HG02571 (cell line): ENCODE results near the gene CPS1.

Experiments used
- ATAC-seq: cut with Tn5 transposase; IDR thresholded peaks from one replicate; pipeline ENCODE4 v1.9.1; 2021; ENCODE audit warnings: mild to moderate bottlenecking, moderate library complexity; ENCODE audit not compliant: unreplicated experiment

Gene CPS1

GRCh38 chr2:210604666-210605065 lies 48.3 kb downstream of the CPS1 start:
- ATAC-seq, result no peak

- ATAC-seq, result no peak
These were observed 49.6 kb downstream of the CPS1 start for GRCh38 chr2:210606001-210606400.

- no peak for ATAC-seq
These were observed 55.1 kb downstream of the CPS1 start for GRCh38 chr2:210611466-210611865.

- no peak for ATAC-seq
These were observed 59.7 kb downstream of the CPS1 start for GRCh38 chr2:210616074-210616473.

GRCh38 chr2:210617318-210617717 lies 60.9 kb downstream of the CPS1 start:
- ATAC-seq, result no peak

- no peak for ATAC-seq
These were observed 61.4 kb downstream of the CPS1 start for GRCh38 chr2:210617732-210618330.

GRCh38 chr2:210620456-210620855 lies 64.1 kb downstream of the CPS1 start:
- ATAC-seq, result no peak

GRCh38 chr2:210623506-210623905 lies 67.1 kb downstream of the CPS1 start:
- ATAC-seq, result no peak

GRCh38 chr2:210626849-210627248 lies 70.5 kb downstream of the CPS1 start:
- no peak for ATAC-seq

GRCh38 chr2:210630873-210631560 lies 74.6 kb downstream of the CPS1 start:
- no peak for ATAC-seq

GRCh38 chr2:210633699-210634098 lies 77.3 kb downstream of the CPS1 start:
- no peak for ATAC-seq

GRCh38 chr2:210635257-210635656 lies 78.9 kb downstream of the CPS1 start:
- no peak for ATAC-seq

- ATAC-seq, result no peak
These were observed 85.9 kb downstream of the CPS1 start for GRCh38 chr2:210642333-210642732.

GRCh38 chr2:210647151-210647550 lies 90.8 kb downstream of the CPS1 start:
- no peak for ATAC-seq

GRCh38 chr2:210654091-210654490 lies 97.7 kb downstream of the CPS1 start:
- no peak for ATAC-seq

GRCh38 chr2:210655229-210655975 lies 99.0 kb downstream of the CPS1 start:
- no peak for ATAC-seq

GRCh38 chr2:210657874-210658273 lies 101.5 kb downstream of the CPS1 start:
- ATAC-seq, result no peak

- no peak for ATAC-seq
These were observed 104.4 kb downstream of the CPS1 start for GRCh38 chr2:210660751-210661150.

- no peak for ATAC-seq
These were observed 106.2 kb downstream of the CPS1 start for GRCh38 chr2:210662560-210662959.

- no peak for ATAC-seq
These were observed 107.3 kb downstream of the CPS1 start for GRCh38 chr2:210663631-210664089.

GRCh38 chr2:210667711-210668110 lies 111.3 kb downstream of the CPS1 start:
- ATAC-seq, result no peak

GRCh38 chr2:210671065-210671464 lies 114.7 kb downstream of the CPS1 start:
- ATAC-seq, result no peak
